ENCODE results near the gene DDX54. TPM values are rescaled to one million over a fixed set of nuclear protein-coding genes. Genes with fewer than 3 reads are reported as not detected.

DDX54 gene
- total RNA-seq, 1 experiment from 2014 or later, result 83.0 TPM

DNA sequence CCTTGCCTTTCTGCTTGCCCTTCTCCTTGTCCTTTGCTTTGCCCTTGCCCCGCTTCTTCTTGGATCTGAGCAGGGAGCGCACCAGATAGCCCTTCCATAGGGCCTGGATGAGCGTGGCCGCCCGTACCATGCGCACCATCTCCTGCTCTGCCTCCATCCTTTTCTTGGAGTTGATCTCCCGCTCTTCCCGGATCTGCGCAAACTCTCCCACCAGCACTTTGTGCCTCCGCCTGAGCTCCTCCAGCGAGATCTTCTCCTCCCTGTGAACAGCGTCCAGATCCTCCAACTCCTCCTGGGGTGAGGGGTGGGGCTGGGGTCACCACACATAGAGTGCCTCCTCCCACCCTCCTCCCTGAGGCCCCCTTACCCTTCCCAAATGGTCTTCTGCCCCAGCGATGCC lies 10.3 kb upstream of the DDX54 start:
- H3K4me2 ChIP-seq (ENCODE audit: insufficient read depth, insufficient read length, low read length), result no peak overlapping the region
- no CpG with 5 or more reads among the region's 13 CpGs for WGBS (ENCODE audit: extremely low coverage, insufficient read length, low lambda C conversion rate)

More for the DNA sequence above, 10.3 kb upstream of the DDX54 start:
- Histone ChIP-seq H3K27ac (ENCODE audit: insufficient read length, low read depth, low read length) (no peak overlapping the region), H2AFZ (ENCODE audit: low read length) (no peak overlapping the region), H2BK20ac (ENCODE audit: low read depth, low read length, poor library complexity, severe bottlenecking) (no peak overlapping the region), H4K5ac (ENCODE audit: insufficient read length, low read depth, low read length) (no peak overlapping the region), H3K18ac (ENCODE audit: insufficient read length, low read depth, low read length) (no peak overlapping the region), H3K79me2 (ENCODE audit: insufficient read depth, low read length) (no peaks in the 10 kb centered on the region), H3K9ac (ENCODE audit: extremely low read depth, insufficient read length, low read length) (no peak overlapping the region), H3K4ac (ENCODE audit: low read depth, low read length) (no peak overlapping the region), H4K8ac (replicated peaks; ENCODE audit: insufficient read length, low read depth, low read length) (no peak overlapping the region), H3K23me2 (ENCODE audit: insufficient read length, low read depth, low read length, poor library complexity, severe bottlenecking) (no peaks in the 10 kb centered on the region), H3K27me3 (ENCODE audit: insufficient read depth, low read length) (no peaks in the 10 kb centered on the region), H3K9me3 (ENCODE audit: control insufficient read depth, low read depth, low read length) (no peaks in the 10 kb centered on the region), H3K79me1 (ENCODE audit: insufficient read depth, low read depth, low read length, poor library complexity, severe bottlenecking) (no peaks in the 10 kb centered on the region), H2BK15ac (ENCODE audit: low read depth, low read length) (no peak overlapping the region), H3K4me1 (ENCODE audit: insufficient read depth, low read length) (no peaks in the 10 kb centered on the region), H2BK12ac (ENCODE audit: insufficient read length, low read depth, low read length) (no peak overlapping the region), H2BK120ac (ENCODE audit: low read depth, low read length, poor library complexity, severe bottlenecking) (no peak overlapping the region), H4K20me1 (ENCODE audit: control insufficient read depth, insufficient read depth, insufficient read length) (no peaks in the 10 kb centered on the region), H3K56ac (ENCODE audit: insufficient read length, low read depth, low read length) (no peak overlapping the region), H3T11ph (ENCODE audit: low read length) (no peak overlapping the region), H3K14ac (ENCODE audit: insufficient read depth, low read length) (no peak overlapping the region), H3K23ac (ENCODE audit: insufficient read length, low read depth, low read length) (no peak overlapping the region), H4K91ac (ENCODE audit: insufficient read length, low read depth, low read length) (no peak overlapping the region), H2BK5ac (ENCODE audit: insufficient read length, low read length) (no peak overlapping the region), H2AK5ac (ENCODE audit: insufficient read length, low read length) (no peak overlapping the region)
- H3K4me3 Mint-ChIP-seq, result no peak overlapping the region
- peak overlapping the region in 2 of 3 experiments; percentile 14 to 63; a peak in 3 of 7 replicates for H3K27ac Mint-ChIP-seq
- H3K4me1 Mint-ChIP-seq, result peaks cover 12 to 13% of the 10 kb centered on the region in 2 experiments; a peak in 3 of 4 replicates
- H3K36me3 Mint-ChIP-seq (ENCODE audit: insufficient read depth in 1 of 3, low read depth in 3 of 3), result peaks cover 8 to 26% (median 25%) of the 10 kb centered on the region in 3 experiments; a peak in 5 of 7 replicates
- TF ChIP-seq, protein P1, sequence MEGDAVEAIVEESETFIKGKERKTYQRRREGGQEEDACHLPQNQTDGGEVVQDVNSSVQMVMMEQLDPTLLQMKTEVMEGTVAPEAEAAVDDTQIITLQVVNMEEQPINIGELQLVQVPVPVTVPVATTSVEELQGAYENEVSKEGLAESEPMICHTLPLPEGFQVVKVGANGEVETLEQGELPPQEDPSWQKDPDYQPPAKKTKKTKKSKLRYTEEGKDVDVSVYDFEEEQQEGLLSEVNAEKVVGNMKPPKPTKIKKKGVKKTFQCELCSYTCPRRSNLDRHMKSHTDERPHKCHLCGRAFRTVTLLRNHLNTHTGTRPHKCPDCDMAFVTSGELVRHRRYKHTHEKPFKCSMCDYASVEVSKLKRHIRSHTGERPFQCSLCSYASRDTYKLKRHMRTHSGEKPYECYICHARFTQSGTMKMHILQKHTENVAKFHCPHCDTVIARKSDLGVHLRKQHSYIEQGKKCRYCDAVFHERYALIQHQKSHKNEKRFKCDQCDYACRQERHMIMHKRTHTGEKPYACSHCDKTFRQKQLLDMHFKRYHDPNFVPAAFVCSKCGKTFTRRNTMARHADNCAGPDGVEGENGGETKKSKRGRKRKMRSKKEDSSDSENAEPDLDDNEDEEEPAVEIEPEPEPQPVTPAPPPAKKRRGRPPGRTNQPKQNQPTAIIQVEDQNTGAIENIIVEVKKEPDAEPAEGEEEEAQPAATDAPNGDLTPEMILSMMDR (conservative IDR thresholded peaks at IDR 0.05), result no peak
- H3K27me3 Mint-ChIP-seq (ENCODE audit: low read depth), result no peaks in the 10 kb centered on the region
- DNase-seq, result no peak
- no peaks in the 10 kb centered on the region for H3K9me3 Mint-ChIP-seq
